NCI-H1417 treated with DMSO at 0.1 percent for 48 hours (cell line): Measurements from ENCODE around the gene QRICH2.
"Not testable (repeated sequence)": the region's sequence is repeated elsewhere in the genome, so short reads cannot be mapped to it uniquely, and the experiment has no call there.

Source experiments
- DNase-seq: peaks from one replicate; lab custom pipeline; 2025; lab: John Stamatoyannopoulos, UW

The QRICH2 gene

DNA sequence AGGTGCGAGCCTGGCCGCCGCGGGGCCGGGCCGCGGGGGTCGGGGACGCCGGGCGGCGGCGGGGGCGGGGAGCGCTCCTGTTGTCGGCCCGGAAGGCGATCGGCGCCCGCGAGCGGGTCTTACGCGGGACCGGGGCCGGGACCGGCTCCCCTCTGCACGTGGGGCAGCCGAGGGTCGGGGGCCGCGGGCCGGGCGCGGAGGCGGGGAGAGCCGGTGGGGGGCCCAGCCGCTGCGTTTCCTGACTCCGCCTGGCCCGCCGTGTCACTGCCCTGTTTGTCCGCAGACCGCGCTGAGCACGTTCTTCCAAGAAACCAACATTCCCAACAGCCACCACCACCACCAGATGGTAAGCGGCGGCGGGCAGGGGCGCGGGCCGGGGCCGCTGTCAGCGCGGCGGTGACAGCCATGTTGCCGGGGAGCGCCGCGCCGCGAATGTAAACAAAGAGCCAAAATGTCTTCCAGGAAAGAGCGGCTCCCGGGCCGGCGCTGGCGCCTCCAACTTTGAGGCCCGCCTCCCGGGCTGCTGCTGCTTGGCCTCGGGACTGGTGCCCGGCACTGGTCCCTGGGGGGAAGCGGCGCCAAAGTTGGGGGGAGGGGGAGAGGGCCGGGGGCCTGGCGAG, 42.3 kb downstream of the QRICH2 start:
- no peak for DNase-seq

GRCh38 chr17:76264755-76265623, 43.1 kb downstream of the QRICH2 start, which contains the start of gene UBALD2:
UBALD2 (plus strand) TSS chr17:76265348; CDS start chr17:76265506, 158 bp downstream.
- peak; percentile 91 for DNase-seq

DNA sequence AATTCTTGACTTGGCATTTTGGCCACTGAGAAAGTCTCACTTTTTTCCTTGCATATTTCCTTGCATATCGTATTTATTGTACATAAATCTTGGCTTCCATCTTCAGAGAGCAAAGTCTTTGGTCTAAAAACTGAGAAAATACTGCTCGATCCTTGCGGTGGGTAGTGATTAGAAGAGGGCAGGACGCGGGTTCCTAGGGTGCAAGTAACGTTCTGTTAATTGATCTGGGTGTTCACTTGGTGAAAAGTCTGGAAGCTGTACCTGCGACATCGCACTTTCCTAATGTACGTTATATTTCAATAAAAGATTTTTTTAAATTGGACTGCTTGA, 43.7 kb downstream of the QRICH2 start:
- DNase-seq = no peak

DNA sequence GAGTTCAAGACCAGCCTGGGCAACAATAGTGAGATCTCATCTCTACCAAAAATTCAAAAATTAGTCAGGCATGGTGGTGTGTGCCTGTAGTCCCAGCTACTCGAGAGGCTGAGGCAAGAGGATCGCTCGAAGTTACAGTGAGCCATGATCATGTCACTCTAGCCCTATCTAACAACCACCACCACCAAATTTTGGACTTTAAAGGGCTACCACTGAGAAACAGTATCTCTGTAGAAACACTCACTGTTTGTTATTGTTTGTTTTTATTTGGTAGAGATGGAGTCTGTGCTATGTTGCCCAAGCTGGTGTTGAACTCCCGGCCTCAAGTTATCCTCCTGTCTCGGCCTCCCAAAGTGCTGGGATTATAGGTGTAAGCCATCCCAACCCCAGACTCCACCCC, 44.2 kb downstream of the QRICH2 start:
- no peak for DNase-seq

- no peak for DNase-seq
Measured at GRCh38 chr17:76262732-76263344, 45.2 kb downstream of the QRICH2 start.

DNA sequence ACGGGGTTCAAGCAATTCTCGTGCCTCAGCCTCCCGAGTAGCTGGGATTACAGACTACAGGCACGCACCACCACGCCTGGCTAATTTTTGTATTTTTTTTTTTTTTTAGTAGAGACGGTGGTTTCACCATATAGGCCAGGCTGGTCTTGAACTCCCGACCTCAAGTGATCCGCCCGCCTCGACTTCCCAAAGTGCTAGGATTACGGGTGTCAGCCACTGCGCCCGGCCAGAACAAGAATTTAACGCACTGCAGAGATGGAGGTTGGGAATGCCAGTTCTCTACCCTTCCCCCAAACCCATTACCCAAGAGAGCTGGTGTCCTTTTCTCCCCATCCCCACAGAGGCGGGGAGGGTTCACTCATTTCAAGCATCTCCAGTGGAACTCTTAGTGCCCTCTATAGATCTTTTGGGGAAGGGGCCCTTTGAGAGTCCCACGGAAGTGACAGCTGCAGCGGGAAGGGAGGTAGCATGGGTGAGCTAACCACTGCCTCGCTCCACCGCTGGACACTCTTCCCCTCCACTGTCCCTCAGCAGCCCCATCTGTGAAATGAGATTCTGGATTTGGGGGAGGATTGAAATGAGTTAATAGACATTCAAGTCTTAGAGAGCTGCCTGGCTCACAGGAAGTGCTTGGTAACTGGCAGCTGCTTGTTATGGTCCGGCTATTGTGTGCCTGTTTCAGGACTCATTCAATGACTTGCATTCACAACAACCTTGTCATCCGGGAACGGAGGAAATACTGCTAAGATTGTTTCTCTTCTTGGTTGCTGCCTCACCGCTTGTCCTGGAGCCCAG, 46.5 kb downstream of the QRICH2 start:
- DNase-seq = no peak

DNA sequence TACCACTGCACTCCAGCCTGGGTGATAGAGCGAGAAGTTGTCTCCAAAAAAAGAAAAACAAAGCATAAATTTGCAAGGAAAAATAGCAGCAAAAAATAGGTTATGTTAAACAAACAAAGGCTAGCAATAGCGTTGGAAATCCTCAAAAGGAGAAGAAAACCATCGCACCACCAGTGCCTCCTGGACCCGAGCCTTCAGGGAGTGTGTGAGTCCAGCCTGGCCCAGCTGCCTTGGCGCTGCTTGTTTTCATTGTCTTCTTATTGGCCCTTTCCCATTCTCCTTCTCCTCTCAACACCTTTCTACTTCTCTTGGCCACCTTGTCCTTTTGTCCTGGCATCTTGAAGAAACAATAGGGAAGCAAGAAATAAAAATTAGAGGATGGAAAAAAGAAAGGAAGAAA, 47.4 kb downstream of the QRICH2 start:
- no peak for DNase-seq

DNA sequence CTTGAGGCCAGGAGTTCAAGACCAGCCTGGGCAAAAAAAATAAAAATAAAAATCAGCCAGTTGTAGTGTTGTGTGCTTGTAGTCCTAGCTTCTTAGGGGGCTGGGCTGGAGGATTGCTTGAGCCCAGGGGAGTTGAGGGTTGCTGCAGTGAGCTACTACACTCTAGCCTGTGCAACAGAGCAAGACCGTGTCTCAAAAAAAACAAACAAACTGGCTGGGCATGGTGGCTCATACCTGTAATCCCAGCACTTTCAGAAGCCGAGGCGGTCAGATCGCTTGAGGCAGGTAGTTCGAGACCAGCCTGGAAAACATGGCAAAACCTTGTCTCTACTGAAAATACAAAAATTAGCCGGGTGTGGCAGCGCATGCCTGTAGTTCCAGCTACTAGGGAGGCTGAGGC, 47.9 kb downstream of the QRICH2 start:
- DNase-seq = no peak

GRCh38 chr17:76256430-76257050, 51.5 kb downstream of the QRICH2 start:
- not testable (repeated sequence) for DNase-seq

GRCh38 chr17:76255801-76256429, 52.2 kb downstream of the QRICH2 start:
- no peak for DNase-seq

GRCh38 chr17:76254275-76254674, 53.8 kb downstream of the QRICH2 start:
- DNase-seq = no peak

- DNase-seq = no peak
Measured at GRCh38 chr17:76253841-76254240, 54.2 kb downstream of the QRICH2 start.

GRCh38 chr17:76252967-76253766, 54.9 kb downstream of the QRICH2 start:
- not testable (repeated sequence) for DNase-seq

DNA sequence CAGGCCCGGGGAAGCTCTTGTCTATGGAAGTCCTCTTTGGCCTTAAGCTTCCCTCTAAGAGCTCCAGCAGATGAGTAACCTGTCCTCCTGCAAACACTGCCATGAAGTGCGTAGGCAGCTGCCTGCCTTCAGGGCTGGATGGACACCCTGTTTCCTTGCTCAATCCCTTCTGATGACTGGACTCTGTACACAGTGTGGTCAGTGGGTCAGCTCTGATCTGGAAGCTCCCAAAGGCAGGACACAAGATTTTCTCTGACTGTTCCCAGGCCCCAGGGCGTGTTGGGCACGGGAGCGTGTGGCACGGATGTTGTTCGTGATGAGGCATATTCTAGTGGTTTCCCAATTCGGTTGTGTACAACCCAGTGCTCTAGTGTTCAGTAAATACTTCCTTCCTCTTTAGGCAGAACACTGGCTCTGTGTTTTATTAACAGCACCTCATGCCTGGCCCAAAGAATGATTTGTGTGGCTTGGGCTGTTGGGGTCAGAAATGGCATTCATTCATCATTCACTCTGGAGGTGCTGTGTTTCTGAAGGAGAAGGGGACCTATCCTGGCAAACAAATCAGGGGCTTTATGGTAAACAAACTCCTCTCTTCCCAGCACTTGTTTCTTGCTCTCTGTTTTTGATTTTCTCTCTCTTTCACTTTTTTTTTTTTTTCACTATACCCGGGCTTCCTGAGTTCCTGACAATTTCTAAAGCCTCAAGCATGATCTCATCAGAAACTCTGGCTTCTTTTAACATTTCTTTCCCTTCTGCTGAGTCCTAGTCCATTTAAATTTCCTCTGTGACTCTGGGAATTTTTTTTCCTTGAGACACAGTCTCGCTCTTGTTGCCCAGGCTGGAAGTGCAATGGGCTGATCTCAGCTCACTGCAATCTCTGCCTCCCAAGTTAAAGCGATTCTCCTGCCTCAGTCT, 55.8 kb downstream of the QRICH2 start:
- DNase-seq = no peak

- no peak for DNase-seq
Measured at GRCh38 chr17:76251478-76252039, 56.5 kb downstream of the QRICH2 start.

GRCh38 chr17:76250141-76250540, 57.9 kb downstream of the QRICH2 start:
- no peak for DNase-seq

DNA sequence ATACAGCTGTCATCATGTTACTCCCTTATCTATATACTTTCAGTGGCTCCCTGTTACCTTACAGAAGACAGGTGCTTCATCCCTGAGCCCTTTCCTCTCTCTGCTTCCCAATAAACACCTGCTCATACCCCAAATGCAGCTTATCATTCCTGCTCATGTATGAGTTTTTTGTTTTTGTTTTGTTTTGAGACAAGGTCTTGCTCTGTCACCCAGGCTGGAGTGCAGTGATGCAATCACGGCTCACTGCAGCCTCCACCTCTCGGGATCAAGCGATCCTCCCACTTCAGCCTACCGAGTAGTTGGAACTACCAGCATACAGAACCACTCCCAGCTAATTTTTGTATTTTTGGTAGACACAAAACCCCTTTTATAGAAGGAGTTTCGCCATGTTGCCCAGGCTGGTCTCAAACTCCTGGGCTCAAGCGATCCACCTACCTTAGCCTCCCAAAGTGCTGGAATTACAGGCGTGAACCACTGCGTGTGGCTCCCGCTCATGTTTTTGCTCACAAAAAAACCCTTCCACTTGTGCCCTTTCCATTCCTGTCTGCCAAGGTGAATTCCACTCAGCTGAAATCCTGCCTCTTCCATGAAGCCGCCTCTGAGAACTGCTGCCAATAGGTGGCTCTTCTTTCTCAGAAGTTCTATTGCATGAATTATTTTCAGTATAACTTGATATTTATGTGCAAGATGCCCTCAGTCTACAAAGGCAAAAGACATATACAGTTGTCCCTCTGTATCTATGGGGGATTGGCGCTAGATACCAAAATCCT, 59.9 kb downstream of the QRICH2 start:
- no peak for DNase-seq

DNA sequence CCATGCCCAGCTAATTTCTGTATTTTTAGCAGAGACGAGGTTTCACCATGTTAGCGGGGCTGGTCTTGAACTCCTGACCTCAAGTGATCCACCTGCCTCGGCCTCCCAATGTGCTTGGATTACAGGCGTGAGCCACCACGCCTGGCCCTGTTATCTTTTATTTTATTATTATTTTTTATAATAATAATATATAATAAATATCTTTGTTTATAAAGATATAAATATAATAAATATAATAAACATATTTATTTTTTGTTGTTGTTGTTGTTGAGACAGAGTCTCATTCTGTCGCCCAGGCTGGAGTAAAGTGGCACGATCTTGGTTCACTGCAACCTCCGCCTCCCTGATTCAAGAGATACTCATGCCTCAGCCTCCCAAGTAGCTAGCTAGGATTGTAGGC, 60.8 kb downstream of the QRICH2 start:
- DNase-seq = no peak
